IPS DF 6.9 (cell line): ENCODE measurements around the gene OTUD3.

Experiments
- DNase-seq: peaks from one replicate; pipeline ENCODE4 v3.0.0-alpha.2; 2013; ENCODE audit warnings: low read depth, low spot score
- H3K27ac ChIP-seq: one replicate; pipeline ENCODE4 v1.5.1; 2013; ENCODE audit warnings: low read length, control low read depth
- H3K27me3 ChIP-seq: 2 replicates; pipeline ENCODE4 v1.6.1; 2013; ENCODE audit warnings: mild to moderate bottlenecking, low read length; ENCODE audit not compliant: control insufficient read depth, insufficient read depth
- H3K36me3 ChIP-seq: 2 replicates; pipeline ENCODE4 v1.6.1; 2013; ENCODE audit warnings: low read length; ENCODE audit not compliant: control insufficient read depth, insufficient read depth
- H3K4me1 ChIP-seq: 2 replicates; pipeline ENCODE4 v1.6.1; 2013; ENCODE audit warnings: low read length; ENCODE audit not compliant: control insufficient read depth, insufficient read depth
- H3K4me3 ChIP-seq: 2 replicates; pipeline ENCODE4 v1.5.1; 2013; ENCODE audit warnings: mild to moderate bottlenecking, low read length
- H3K9me3 ChIP-seq: 2 replicates; pipeline ENCODE4 v1.6.1; 2013; ENCODE audit warnings: low read length, inconsistent platforms; ENCODE audit not compliant: control insufficient read depth, insufficient read depth
- WGBS: extraction: QIAGEN DNeasy Blood & Tissue Kit; methylation state at CpG from one replicate; pipeline ENCODE4 v1.1.7; 2013; ENCODE audit warnings: mixed read lengths, missing lambda C conversion rate; ENCODE audit not compliant: insufficient read length, insufficient coverage; 5-methylcytosine and 5-hydroxymethylcytosine counted together

Gene OTUD3

DNA sequence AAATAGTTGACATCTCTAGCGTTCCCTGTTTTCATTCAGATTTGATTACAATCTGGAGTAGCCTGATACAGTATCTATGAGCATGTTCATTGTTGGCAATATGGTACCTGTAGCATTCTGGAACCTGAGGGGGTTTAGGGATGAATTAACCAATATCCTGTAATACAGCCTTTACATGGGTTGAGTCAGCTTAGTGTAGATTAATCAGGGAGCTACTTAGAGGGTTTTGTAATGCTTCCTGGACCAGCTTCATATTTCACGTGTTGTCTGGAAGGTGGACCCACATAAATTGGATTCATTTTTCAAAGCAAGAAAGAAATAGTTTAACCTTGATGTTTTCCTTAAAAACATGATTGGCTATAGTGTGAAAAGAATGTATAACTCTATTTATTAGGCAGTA is 3.6 kb downstream of the OTUD3 start:
- no peak for DNase-seq
- Histone ChIP-seq H3K4me3 (no peak overlapping the region), H3K9me3 (no peaks in the 10 kb centered on the region), H3K4me1 (no peaks in the 10 kb centered on the region), H3K27ac (no peak overlapping the region), H3K27me3 (no peaks in the 10 kb centered on the region), H3K36me3 (0 out of 2 replicates have a peak, but pooled peaks cover 3% of the 10 kb centered on the region)
- WGBS = no CpG with 5 or more reads among the region's 2 CpGs

DNA sequence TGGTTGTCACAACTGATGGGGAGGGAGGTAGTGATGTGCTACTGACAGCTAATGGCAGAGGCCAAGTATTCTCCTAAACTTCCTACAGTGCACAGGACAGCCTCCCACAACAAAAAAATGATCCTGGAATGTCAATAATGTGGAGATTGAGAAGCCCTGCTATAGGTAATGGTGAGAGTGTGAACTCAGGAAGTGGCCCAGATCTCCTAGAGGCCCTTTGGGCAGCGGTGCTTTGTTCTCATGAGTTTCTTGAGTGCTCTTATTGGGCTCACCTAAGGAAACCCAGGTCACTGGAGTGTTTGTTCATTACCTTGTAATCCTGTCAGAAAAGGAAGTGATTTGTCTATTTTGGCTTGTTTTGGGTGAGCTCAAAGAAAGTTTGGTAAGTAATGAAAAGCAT is 5.9 kb downstream of the OTUD3 start:
- Histone ChIP-seq H3K27ac (no peak overlapping the region), H3K4me3 (no peak overlapping the region), H3K4me1 (no peaks in the 10 kb centered on the region), H3K27me3 (no peaks in the 10 kb centered on the region), H3K36me3 (peaks cover 9% of the 10 kb centered on the region; the same call in 1 of the 2 replicates), H3K9me3 (no peaks in the 10 kb centered on the region)
- no CpG with 5 or more reads among the region's 1 CpG for WGBS
- DNase-seq = no peak

DNA sequence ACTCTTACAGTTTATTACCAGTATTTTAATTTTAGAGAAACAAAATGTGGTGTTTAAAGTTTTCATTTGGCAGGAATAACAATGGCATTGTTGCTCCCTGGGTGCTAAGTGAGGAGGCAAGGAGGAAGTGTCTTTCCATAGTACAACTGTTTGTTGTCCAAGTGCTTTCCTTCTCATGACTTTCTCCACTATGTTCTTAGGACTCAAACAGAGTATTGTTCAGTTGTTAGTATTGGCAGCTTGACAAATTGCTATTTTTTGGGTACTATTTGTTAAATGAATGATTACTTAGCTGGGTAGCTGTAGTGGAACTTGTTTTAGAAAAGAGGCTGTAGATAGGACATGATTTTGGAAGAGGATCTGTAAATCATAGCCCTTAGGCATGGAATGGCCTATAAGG is 7.5 kb downstream of the OTUD3 start:
- Histone ChIP-seq H3K4me3 (no peak overlapping the region), H3K27me3 (no peaks in the 10 kb centered on the region), H3K27ac (no peak overlapping the region), H3K4me1 (no peaks in the 10 kb centered on the region), H3K9me3 (no peaks in the 10 kb centered on the region), H3K36me3 (peaks cover 14% of the 10 kb centered on the region; the same call in 1 of the 2 replicates)
- DNase-seq = no peak

DNA sequence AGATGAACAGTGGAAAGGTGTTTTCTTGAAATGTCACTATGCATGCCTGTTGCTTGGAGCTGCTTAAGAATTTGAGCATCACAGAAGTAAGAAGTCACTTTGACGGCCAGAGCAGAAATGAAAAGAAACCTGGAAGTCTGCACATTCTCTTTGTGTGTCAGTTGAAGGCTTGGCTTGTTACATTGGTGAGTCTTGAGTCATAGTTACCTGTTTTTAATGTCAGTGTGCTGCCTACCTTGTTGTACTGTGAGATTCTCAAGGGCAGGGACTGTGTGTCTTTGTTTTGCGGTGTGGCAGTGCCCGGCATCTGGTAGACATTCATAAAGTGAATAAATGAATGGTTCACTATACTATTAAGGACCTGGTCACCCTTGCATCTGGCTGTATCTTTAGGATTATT is 9.9 kb downstream of the OTUD3 start:
- H3K36me3 ChIP-seq = peaks cover 14% of the 10 kb centered on the region; the same call in 1 of the 2 replicates
- WGBS = no CpG with 5 or more reads among the region's 3 CpGs
- H3K4me1 ChIP-seq = no peaks in the 10 kb centered on the region

DNA sequence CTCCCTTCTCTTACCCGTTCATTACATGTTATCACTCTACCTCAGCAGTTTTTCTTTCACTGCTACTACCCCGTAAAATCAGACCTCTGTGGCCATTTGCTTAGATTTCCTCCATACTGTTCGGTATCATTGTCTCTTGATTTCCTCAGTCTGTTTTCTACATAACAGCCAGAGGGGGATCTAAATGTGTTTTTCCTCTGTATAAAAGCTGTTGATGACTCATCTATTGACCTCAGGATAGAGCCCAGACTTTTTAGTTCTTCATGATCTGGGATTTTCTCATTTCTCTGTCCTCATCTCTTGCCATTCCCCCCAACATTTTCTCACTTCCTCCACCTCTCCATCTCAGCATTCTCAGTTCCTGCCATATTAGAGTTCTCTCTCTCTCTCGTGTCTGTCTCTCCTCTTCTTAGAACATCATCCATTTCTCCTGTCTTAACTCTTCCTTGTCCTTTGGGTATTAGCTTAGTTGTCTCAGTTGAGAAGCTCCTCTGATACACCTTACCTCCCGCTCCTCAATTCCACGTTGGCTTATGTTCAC is 10.5 kb downstream of the OTUD3 start:
- DNase-seq = no peak
- no peak overlapping the region for H3K27ac ChIP-seq
- H3K36me3 ChIP-seq = peaks cover 14% of the 10 kb centered on the region; the same call in 1 of the 2 replicates
- no peaks in the 10 kb centered on the region for H3K27me3 ChIP-seq
- WGBS = no CpG with 5 or more reads among the region's 6 CpGs
- H3K4me1 ChIP-seq = no peaks in the 10 kb centered on the region
- H3K4me3 ChIP-seq = no peak overlapping the region
- no peaks in the 10 kb centered on the region for H3K9me3 ChIP-seq

More for the DNA sequence above, 9.9 kb downstream of the OTUD3 start:
- Histone ChIP-seq H3K9me3 (no peaks in the 10 kb centered on the region), H3K4me3 (no peak overlapping the region), H3K27me3 (no peaks in the 10 kb centered on the region), H3K27ac (no peak overlapping the region)
- no peak for DNase-seq

DNA sequence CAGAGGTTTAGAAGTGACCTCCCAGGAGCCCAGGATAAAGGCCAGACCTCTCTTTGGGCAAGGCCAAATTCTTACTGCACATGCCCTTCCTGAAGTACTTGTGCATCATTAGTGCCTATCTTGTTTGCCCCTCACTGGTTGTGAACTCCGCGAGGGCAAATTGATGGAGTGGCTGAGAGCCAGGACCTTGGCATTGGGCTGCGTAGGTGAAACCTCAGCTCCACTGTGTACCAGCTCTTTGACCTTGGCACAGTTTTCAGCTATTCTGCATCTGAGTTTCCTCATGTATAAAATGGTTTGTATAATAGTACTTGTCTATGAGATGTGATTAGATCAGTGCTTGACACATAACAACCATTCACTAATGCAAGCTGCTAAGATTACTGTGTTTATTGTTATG is 11.5 kb downstream of the OTUD3 start:
- H3K27me3 ChIP-seq = no peaks in the 10 kb centered on the region
- no peaks in the 10 kb centered on the region for H3K9me3 ChIP-seq
- no peak for DNase-seq
- no CpG with 5 or more reads among the region's 3 CpGs for WGBS
- peaks cover 15% of the 10 kb centered on the region; the same call in 1 of the 2 replicates for H3K36me3 ChIP-seq
- no peak overlapping the region for H3K4me3 ChIP-seq
- H3K4me1 ChIP-seq = no peaks in the 10 kb centered on the region
- H3K27ac ChIP-seq = no peak overlapping the region

DNA sequence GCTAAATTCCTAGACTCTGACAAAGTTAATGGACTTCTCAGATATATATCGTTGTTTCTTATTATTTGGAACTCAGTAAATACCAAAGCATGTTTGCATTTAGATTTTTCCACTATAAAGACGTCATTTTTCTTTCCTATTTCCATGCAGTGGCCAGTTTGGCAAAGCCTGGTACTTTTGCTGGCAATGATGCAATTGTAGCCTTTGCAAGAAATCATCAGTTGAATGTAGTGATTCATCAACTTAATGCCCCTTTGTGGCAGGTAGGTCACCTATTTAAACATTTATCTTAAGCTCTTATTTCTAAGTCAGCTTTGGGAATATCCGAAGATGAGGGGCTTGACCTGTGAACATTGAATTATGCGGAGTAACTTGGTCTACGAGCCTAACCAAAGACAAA is 12.0 kb downstream of the OTUD3 start:
- no peaks in the 10 kb centered on the region for H3K27me3 ChIP-seq
- peaks cover 18% of the 10 kb centered on the region; the same call in 1 of the 2 replicates for H3K36me3 ChIP-seq
- H3K27ac ChIP-seq = no peak overlapping the region
- H3K4me3 ChIP-seq = no peak overlapping the region
- H3K9me3 ChIP-seq = no peaks in the 10 kb centered on the region
- no peak for DNase-seq
- H3K4me1 ChIP-seq = no peaks in the 10 kb centered on the region
- WGBS = no CpG with 5 or more reads among the region's 5 CpGs

DNA sequence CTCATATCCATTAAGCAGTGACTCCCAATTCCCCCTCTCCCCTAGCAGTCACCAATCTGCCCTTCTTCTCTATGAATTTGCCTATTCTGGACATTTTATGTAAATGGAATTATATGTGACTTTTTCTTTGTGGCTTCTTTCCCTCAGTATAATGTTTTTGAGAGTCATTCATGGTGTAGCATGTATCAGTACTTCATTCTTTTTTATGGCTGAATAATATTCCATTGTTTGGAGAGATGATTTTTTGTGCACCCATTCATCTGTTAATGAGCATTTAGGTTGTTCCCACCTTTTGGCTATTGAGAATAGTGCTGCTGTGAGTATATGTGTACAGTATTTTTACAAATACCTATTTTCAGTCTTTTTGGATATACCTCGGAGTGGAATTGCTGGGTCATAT is 19.5 kb downstream of the OTUD3 start:
- H3K4me1 ChIP-seq = no peaks in the 10 kb centered on the region
- no peaks in the 10 kb centered on the region for H3K27me3 ChIP-seq
- no peaks in the 10 kb centered on the region for H3K9me3 ChIP-seq
- WGBS = no CpG with 5 or more reads among the region's 1 CpG
- DNase-seq = no peak
- peaks cover 16% of the 10 kb centered on the region; the same call in 1 of the 2 replicates for H3K36me3 ChIP-seq
- H3K27ac ChIP-seq = no peak overlapping the region
- no peak overlapping the region for H3K4me3 ChIP-seq

DNA sequence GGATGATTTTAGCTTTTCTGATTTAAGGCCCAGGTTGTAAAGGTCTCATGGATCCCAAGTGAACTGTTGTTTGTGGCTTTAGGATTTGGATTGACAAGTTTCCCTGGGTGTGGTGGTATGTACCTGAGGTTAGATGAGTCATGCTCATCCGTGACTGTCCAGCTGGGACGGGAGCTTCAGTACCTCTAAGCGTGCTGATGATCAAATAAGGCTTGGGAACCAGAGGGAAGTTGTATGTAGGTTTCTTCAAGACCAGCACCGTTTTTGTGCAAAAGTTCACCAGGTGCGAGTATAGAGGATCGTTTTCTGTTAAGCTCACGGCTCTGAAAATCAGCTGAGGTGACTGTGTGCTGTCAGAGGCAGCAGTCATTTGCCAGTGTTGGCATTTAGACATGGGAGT is 21.4 kb downstream of the OTUD3 start:
- H3K27me3 ChIP-seq = no peaks in the 10 kb centered on the region
- H3K4me3 ChIP-seq = no peak overlapping the region
- peaks cover 19% of the 10 kb centered on the region; the same call in 1 of the 2 replicates for H3K36me3 ChIP-seq
- no peak overlapping the region for H3K27ac ChIP-seq
- no peak for DNase-seq
- H3K4me1 ChIP-seq = no peaks in the 10 kb centered on the region
- no CpG with 5 or more reads among the region's 7 CpGs for WGBS
- H3K9me3 ChIP-seq = no peaks in the 10 kb centered on the region

DNA sequence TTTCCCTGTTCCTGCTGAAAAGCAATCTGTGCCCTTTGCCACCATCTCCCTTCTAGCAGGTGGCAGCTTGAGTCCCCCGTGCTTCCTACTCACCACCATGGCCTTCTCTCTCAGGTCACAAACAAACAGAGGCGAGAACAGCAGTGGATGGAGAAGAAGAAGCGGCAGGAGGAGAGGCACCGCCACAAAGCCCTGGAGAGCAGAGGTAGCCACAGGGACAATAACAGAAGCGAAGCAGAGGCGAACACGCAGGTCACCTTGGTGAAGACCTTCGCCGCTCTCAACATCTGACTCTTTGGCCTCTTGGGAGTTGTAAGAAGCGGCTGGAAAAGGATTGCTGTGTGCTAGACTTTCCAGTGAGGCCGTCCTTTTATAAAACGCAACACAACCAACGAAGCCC is 25.3 kb downstream of the OTUD3 start:
- peaks cover 22% of the 10 kb centered on the region; the same call in 1 of the 2 replicates for H3K36me3 ChIP-seq
- no CpG with 5 or more reads among the region's 13 CpGs for WGBS
- H3K4me3 ChIP-seq = no peak overlapping the region
- no peaks in the 10 kb centered on the region for H3K9me3 ChIP-seq
- H3K27ac ChIP-seq = no peak overlapping the region
- DNase-seq = no peak
- H3K27me3 ChIP-seq = no peaks in the 10 kb centered on the region
- H3K4me1 ChIP-seq = no peaks in the 10 kb centered on the region

DNA sequence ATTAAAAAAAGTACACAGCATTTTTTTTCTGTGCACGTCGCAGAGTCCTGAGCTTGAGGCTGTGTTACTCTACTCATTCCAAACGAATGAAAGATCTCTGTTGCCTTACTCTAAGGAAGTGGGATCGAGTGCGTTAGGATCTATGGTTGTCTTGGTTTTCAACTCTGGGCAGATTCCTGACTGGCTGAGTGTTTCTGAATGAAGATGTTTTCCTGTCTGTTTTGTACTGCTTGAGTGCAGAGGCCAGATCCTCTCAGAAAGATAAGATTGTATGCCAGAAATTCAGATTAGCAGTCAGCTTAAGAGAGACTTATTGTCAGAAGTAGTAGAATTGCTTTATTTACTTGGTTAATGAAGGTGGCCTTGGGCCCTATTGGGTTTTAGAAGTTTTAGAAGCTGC is 27.2 kb downstream of the OTUD3 start:
- H3K27me3 ChIP-seq = no peaks in the 10 kb centered on the region
- no peak overlapping the region for H3K4me3 ChIP-seq
- H3K4me1 ChIP-seq = no peaks in the 10 kb centered on the region
- peaks cover 21% of the 10 kb centered on the region; the same call in 1 of the 2 replicates for H3K36me3 ChIP-seq
- H3K27ac ChIP-seq = no peak overlapping the region
- WGBS = no CpG with 5 or more reads among the region's 5 CpGs
- no peak for DNase-seq
- no peaks in the 10 kb centered on the region for H3K9me3 ChIP-seq
